Measurements from ENCODE around the gene GTPBP2.
A peak's percentile ranks its signal among the peaks of the same experiment; 100 is the strongest.

Gene GTPBP2, protein sequence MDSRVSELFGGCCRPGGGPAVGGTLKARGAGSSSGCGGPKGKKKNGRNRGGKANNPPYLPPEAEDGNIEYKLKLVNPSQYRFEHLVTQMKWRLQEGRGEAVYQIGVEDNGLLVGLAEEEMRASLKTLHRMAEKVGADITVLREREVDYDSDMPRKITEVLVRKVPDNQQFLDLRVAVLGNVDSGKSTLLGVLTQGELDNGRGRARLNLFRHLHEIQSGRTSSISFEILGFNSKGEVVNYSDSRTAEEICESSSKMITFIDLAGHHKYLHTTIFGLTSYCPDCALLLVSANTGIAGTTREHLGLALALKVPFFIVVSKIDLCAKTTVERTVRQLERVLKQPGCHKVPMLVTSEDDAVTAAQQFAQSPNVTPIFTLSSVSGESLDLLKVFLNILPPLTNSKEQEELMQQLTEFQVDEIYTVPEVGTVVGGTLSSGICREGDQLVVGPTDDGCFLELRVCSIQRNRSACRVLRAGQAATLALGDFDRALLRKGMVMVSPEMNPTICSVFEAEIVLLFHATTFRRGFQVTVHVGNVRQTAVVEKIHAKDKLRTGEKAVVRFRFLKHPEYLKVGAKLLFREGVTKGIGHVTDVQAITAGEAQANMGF

DNA sequence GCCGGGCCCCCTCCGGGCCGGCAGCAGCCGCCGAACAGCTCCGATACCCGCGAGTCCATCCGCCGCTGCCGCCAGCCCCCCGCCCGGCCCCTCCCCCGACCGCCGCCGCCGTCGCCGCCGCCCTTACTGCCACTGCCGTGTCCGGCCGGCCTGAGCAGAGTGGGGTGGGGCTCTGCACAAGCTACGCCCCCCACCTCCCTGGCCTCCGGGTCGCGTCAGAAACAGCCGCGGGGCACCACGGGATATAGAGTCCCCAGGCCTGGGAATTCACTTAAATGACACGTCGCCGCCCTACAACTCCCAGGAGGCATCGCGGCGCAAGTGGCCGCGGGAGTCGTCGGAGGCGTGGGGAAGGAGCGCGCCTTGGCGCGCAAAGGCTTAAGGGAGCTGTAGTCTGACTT is at the start of gene GTPBP2:
TSS of gene GTPBP2 (minus strand) at position 161 of the 401 bp plus-strand sequence. CDS start at position 59, 102 bp downstream.
- H3K4me1 ChIP-seq (ENCODE audit: control insufficient read depth, insufficient read depth, low read length): peaks cover 1% of the 10 kb centered on the region; the same call in 1 of the 2 replicates
- no peak within 1 kb of the TSS for H3K27ac ChIP-seq (ENCODE audit: low read length)
- peak within 1 kb of the TSS; percentile 71 for H3K4me3 ChIP-seq (ENCODE audit: low read length)
- no peaks in the 10 kb centered on the region for H3K27me3 ChIP-seq (ENCODE audit: control insufficient read depth, insufficient read depth, low read length)
- no peaks in the 10 kb centered on the region for H3K9me3 ChIP-seq (ENCODE audit: control insufficient read depth, insufficient read depth, low read length)
- peaks cover 22% of the 10 kb centered on the region for H3K36me3 ChIP-seq (ENCODE audit: control insufficient read depth, insufficient read depth, low read length)
- peak; percentile 94 for DNase-seq (ENCODE audit: low read depth, low spot score)
- no CpG with 5 or more reads among the region's 46 CpGs for WGBS (ENCODE audit: insufficient coverage, insufficient read length)

- H3K36me3 ChIP-seq (ENCODE audit: control insufficient read depth, insufficient read depth, low read length): peaks cover 40% of the 10 kb centered on the region
- no peaks in the 10 kb centered on the region for H3K27me3 ChIP-seq (ENCODE audit: control insufficient read depth, insufficient read depth, low read length)
- no peak for DNase-seq (ENCODE audit: low read depth, low spot score)
- H3K4me1 ChIP-seq (ENCODE audit: control insufficient read depth, insufficient read depth, low read length): no peaks in the 10 kb centered on the region
- H3K27ac ChIP-seq (ENCODE audit: low read length): no peak overlapping the region
- H3K4me3 ChIP-seq (ENCODE audit: low read length): no peak overlapping the region
- H3K9me3 ChIP-seq (ENCODE audit: control insufficient read depth, insufficient read depth, low read length): no peaks in the 10 kb centered on the region
- no CpG with 5 or more reads among the region's 7 CpGs for WGBS (ENCODE audit: insufficient coverage, insufficient read length)
Measured at GRCh38 chr6:43678341-43678740, 49.3 kb upstream of the GTPBP2 start.

DNA sequence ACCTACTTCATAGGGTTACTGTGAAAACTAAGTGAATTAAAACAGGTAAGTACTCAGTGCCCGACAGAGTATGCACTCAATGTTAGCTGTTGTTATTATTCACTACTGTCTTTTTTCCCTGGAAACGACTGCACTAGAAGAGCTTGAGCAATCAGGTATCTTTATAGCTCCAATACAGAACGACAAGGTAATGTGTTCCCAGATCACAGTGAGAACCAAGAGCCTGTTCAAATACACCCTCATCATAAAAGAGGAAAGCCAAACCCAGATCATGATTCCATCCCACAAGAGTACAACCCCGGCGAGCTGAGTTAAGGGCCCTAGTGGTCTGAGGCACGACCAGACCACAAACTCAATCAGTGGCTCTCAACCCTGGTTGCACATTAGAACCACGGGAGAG is 48.7 kb upstream of the GTPBP2 start:
- WGBS (ENCODE audit: insufficient coverage, insufficient read length): no CpG with 5 or more reads among the region's 7 CpGs
- H3K4me1 ChIP-seq (ENCODE audit: control insufficient read depth, insufficient read depth, low read length): no peaks in the 10 kb centered on the region

DNA sequence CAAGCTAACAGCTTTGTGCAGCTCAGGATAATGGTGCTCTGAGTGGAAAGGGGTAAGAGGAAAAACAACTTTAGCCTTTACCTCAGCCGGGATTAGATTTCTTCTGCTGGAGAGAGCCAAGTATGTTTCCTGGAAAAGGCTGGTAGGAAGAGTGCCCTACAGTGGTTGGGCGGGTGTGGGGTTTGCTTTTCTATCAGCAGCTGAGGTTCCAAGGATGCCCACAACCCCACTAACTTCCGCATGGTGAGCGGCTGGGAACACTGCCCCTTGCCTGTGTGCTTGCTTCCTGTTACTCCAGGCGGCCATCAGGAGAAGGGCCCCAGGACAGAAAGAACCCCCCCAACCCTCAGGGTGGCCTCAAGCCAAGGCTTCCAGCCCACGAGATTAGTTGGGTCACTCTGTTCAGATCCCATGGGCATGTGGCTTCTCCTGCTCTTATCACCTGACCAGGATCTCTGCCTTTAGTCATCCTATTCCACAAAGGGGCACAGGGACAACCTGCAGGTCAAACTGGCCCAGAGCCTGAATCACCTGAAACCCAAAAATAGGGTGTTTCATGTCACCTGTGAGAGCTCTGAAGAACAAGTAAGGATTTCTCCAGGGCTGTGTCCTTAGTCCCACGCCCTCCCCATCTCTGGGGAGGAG is 48.0 kb upstream of the GTPBP2 start:
- Histone ChIP-seq H3K9me3 (ENCODE audit: control insufficient read depth, insufficient read depth, low read length) (no peaks in the 10 kb centered on the region), H3K27me3 (ENCODE audit: control insufficient read depth, insufficient read depth, low read length) (no peaks in the 10 kb centered on the region), H3K27ac (ENCODE audit: low read length) (no peak overlapping the region), H3K4me3 (ENCODE audit: low read length) (no peak overlapping the region), H3K4me1 (ENCODE audit: control insufficient read depth, insufficient read depth, low read length) (no peaks in the 10 kb centered on the region), H3K36me3 (ENCODE audit: control insufficient read depth, insufficient read depth, low read length) (peaks cover 42% of the 10 kb centered on the region)
- DNase-seq (ENCODE audit: low read depth, low spot score): no peak
- no CpG with 5 or more reads among the region's 7 CpGs for WGBS (ENCODE audit: insufficient coverage, insufficient read length)

More for the DNA sequence above, 48.7 kb upstream of the GTPBP2 start:
- peaks cover 42% of the 10 kb centered on the region for H3K36me3 ChIP-seq (ENCODE audit: control insufficient read depth, insufficient read depth, low read length)
- H3K4me3 ChIP-seq (ENCODE audit: low read length): no peak overlapping the region
- no peaks in the 10 kb centered on the region for H3K27me3 ChIP-seq (ENCODE audit: control insufficient read depth, insufficient read depth, low read length)
- no peak overlapping the region for H3K27ac ChIP-seq (ENCODE audit: low read length)
- DNase-seq (ENCODE audit: low read depth, low spot score): no peak
- H3K9me3 ChIP-seq (ENCODE audit: control insufficient read depth, insufficient read depth, low read length): no peaks in the 10 kb centered on the region

- no peaks in the 10 kb centered on the region for H3K27me3 ChIP-seq (ENCODE audit: control insufficient read depth, insufficient read depth, low read length)
- H3K9me3 ChIP-seq (ENCODE audit: control insufficient read depth, insufficient read depth, low read length): no peaks in the 10 kb centered on the region
- no CpG with 5 or more reads among the region's 8 CpGs for WGBS (ENCODE audit: insufficient coverage, insufficient read length)
- H3K36me3 ChIP-seq (ENCODE audit: control insufficient read depth, insufficient read depth, low read length): peaks cover 50% of the 10 kb centered on the region
- no peak for DNase-seq (ENCODE audit: low read depth, low spot score)
- no peak overlapping the region for H3K4me3 ChIP-seq (ENCODE audit: low read length)
- H3K4me1 ChIP-seq (ENCODE audit: control insufficient read depth, insufficient read depth, low read length): no peaks in the 10 kb centered on the region; the same call in 1 of the 2 replicates
- no peak overlapping the region for H3K27ac ChIP-seq (ENCODE audit: low read length)
Measured at GRCh38 chr6:43674921-43675320, 45.9 kb upstream of the GTPBP2 start.

DNA sequence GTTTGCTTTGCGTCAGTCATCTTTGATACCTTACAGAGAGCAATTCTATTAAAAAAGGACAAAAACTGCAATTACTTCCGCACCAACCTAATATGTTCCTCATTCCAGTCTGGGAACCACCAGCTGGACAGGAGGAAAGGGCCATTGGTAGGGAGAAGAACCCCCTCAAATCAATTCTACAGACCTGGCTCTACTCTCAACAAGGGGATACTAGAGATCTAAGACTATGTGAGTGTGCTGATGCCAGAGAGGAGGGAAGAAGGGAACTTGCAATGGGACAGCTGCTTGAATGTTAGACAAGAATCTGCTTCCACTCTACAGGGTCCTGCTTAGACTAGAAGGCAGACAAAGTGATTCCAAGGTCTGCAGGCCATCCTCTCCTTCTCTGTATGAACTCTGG is 45.2 kb upstream of the GTPBP2 start:
- Histone ChIP-seq H3K4me1 (ENCODE audit: control insufficient read depth, insufficient read depth, low read length) (peaks cover 1% of the 10 kb centered on the region), H3K27me3 (ENCODE audit: control insufficient read depth, insufficient read depth, low read length) (no peaks in the 10 kb centered on the region), H3K36me3 (ENCODE audit: control insufficient read depth, insufficient read depth, low read length) (peaks cover 48% of the 10 kb centered on the region), H3K4me3 (ENCODE audit: low read length) (no peak overlapping the region), H3K9me3 (ENCODE audit: control insufficient read depth, insufficient read depth, low read length) (no peaks in the 10 kb centered on the region), H3K27ac (ENCODE audit: low read length) (no peak overlapping the region)
- no CpG with 5 or more reads among the region's 2 CpGs for WGBS (ENCODE audit: insufficient coverage, insufficient read length)
- no peak for DNase-seq (ENCODE audit: low read depth, low spot score)

DNA sequence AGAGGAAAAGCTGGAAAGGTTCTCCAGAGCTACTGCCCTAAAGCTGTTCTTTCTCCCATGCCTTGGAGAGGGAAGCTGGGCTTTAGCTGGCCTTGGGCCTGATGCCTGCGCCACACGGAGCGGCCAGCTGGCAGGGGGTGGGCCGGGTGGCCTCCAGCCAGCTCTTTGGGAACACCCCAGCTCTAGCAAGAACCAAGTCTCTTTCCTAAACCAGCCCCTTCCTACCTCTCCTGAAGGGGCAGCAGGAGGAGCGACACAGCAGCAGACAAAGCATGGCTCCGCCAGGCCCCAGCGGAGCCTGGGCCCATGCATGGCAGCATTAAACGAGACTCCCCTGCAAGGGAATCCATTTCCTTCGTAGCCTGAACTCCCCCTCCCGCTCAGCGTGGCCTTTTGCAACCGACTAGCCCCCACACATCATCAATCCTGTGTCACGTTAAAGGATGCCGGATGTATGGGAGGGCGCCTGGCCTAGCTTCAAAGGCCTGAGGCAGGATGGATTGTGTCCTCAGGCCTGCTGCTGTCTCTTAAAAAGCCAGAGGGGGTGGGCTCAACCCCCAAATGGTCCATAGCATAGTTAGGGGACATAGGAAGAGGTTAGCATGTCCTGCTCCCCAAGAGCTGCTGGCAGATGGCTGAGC is 44.5 kb upstream of the GTPBP2 start:
- DNase-seq (ENCODE audit: low read depth, low spot score): no peak
- Histone ChIP-seq H3K27me3 (ENCODE audit: control insufficient read depth, insufficient read depth, low read length) (no peaks in the 10 kb centered on the region), H3K27ac (ENCODE audit: low read length) (no peak overlapping the region), H3K4me3 (ENCODE audit: low read length) (no peak overlapping the region), H3K9me3 (ENCODE audit: control insufficient read depth, insufficient read depth, low read length) (no peaks in the 10 kb centered on the region), H3K4me1 (ENCODE audit: control insufficient read depth, insufficient read depth, low read length) (peaks cover 4% of the 10 kb centered on the region), H3K36me3 (ENCODE audit: control insufficient read depth, insufficient read depth, low read length) (peaks cover 46% of the 10 kb centered on the region)
- no CpG with 5 or more reads among the region's 15 CpGs for WGBS (ENCODE audit: insufficient coverage, insufficient read length)

GRCh38 chr6:43671801-43672690 is 43.0 kb upstream of the GTPBP2 start:
- no peaks in the 10 kb centered on the region for H3K9me3 ChIP-seq (ENCODE audit: control insufficient read depth, insufficient read depth, low read length)
- no peak overlapping the region for H3K27ac ChIP-seq (ENCODE audit: low read length)
- H3K36me3 ChIP-seq (ENCODE audit: control insufficient read depth, insufficient read depth, low read length): peaks cover 34% of the 10 kb centered on the region
- H3K4me3 ChIP-seq (ENCODE audit: low read length): no peak overlapping the region
- H3K27me3 ChIP-seq (ENCODE audit: control insufficient read depth, insufficient read depth, low read length): no peaks in the 10 kb centered on the region
- H3K4me1 ChIP-seq (ENCODE audit: control insufficient read depth, insufficient read depth, low read length): peaks cover 8% of the 10 kb centered on the region
- DNase-seq (ENCODE audit: low read depth, low spot score): no peak
- WGBS (ENCODE audit: insufficient coverage, insufficient read length): no CpG with 5 or more reads among the region's 16 CpGs

GRCh38 chr6:43671011-43671800 is 42.1 kb upstream of the GTPBP2 start:
- H3K4me1 ChIP-seq (ENCODE audit: control insufficient read depth, insufficient read depth, low read length): peaks cover 8% of the 10 kb centered on the region
- H3K27me3 ChIP-seq (ENCODE audit: control insufficient read depth, insufficient read depth, low read length): no peaks in the 10 kb centered on the region
- no peak for DNase-seq (ENCODE audit: low read depth, low spot score)
- no peak overlapping the region for H3K4me3 ChIP-seq (ENCODE audit: low read length)
- no CpG with 5 or more reads among the region's 8 CpGs for WGBS (ENCODE audit: insufficient coverage, insufficient read length)
- H3K9me3 ChIP-seq (ENCODE audit: control insufficient read depth, insufficient read depth, low read length): no peaks in the 10 kb centered on the region
- peaks cover 34% of the 10 kb centered on the region for H3K36me3 ChIP-seq (ENCODE audit: control insufficient read depth, insufficient read depth, low read length)
- H3K27ac ChIP-seq (ENCODE audit: low read length): no peak overlapping the region

Data from iPS DF 6.9 (cell line).